ENCODE results near the gene KLHDC7B. TPM values are rescaled to one million over a fixed set of nuclear protein-coding genes. Genes with fewer than 3 reads are reported as not detected.

The KLHDC7B gene
- total RNA-seq, 2 experiments from 2014 or later, result 2.3 TPM

DNA sequence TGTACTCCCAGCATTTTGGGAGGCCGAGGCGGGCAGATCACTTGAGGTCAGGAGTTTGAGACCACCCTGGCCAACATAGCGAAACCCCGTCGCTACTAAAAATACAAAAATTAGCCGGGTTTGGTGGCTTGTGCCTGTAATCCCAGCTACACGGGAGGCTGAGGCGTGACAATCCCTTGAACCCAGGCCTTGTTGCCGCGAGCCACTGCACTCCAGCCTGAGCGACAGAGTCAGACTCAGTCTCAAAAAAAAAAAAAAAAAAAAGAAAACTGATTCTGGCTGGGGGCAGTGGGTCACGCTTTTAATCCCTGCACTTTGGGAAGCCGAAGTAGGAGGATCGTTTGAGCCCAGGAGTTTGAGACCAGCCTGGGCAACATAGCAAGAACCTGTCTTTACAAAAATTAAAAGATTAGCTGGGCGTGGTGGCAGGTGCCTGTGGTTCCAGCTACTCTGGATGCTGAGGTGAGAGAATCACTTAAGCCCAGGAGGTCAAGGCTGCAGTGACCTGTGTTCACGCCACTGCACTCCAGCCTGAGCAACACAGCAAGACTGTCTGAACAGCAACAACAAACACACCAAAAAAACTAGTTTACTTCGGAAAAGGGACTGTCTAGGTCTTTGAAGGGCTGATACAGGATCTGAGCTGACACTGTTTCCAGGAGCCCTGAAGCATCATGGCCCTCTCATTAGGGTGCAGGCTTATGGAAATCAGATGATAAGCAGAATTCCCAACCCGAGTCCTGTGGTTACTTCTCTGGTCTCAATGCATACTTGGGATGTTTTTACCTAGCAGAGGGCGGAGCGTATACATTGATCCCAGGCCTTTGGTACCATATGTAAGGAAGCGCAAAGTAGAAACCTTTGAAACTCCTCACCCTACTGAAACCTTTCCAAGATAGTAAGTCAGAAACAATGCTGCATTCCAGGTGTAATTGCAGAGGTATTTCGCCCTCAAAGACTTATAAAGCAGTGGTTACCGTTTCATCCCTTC, 38.7 kb downstream of the KLHDC7B start:
- H3K4me3 Mint-ChIP-seq, result peak overlapping the region; percentile 82
- intact Hi-C loops (cut with DNase I, micrococcal nuclease), result loop anchor here in 1 of 2 experiments (5.0 kb wide), 2 partner anchors 37 to 57 kb away; partner anchors contain the start of genes KLHDC7B and SCO2
- H3K9me3 ChIP-seq (ENCODE audit: control insufficient read depth in 1 of 2, insufficient read depth in 1 of 2, low read length in 2 of 2), result no peaks in the 10 kb centered on the region

DNA sequence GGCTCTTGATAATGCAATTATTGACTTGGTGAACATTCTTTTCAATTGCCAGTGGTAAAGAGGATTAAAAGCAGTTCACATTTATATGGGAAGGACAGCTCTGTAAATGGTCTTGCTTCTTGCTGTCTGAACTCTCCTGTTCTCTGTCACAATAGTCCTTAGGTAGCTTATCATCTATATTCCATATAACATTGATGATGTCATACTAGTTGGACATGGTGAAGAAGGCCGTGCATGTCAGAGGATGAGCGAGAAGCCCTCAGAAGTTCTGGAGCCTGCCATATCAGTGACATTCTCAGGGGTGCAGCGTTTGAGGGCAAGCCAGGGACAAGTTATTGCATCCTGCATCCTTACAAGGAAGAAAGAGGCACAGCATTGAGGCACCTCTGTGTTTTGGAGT, 39.5 kb downstream of the KLHDC7B start:
- intact Hi-C loops (cut with DNase I, micrococcal nuclease), result no loop called here
- ChIA-PET CTCF (no interaction called here), POLR2A (no interaction called here)
- Histone ChIP-seq H3K9me3 (ENCODE audit: control insufficient read depth in 1 of 2, insufficient read depth in 1 of 2, low read length in 2 of 2) (no peaks in the 10 kb centered on the region), H3K36me3 (ENCODE audit: insufficient read depth, low read length) (peaks cover 5% of the 10 kb centered on the region), H3K4me3 (ENCODE audit: low read length) (no peak overlapping the region), H3K27me3 (ENCODE audit: control insufficient read depth in 1 of 2, insufficient read depth in 2 of 2, low read length in 2 of 2) (no peaks in the 10 kb centered on the region), H3K27ac (ENCODE audit: low read depth in 1 of 2, low read length in 2 of 2) (no peak overlapping the region), H3K4me1 (ENCODE audit: insufficient read depth, low read length) (peaks cover 22% of the 10 kb centered on the region)
- H3K4me1 Mint-ChIP-seq (ENCODE audit: low read depth), result peaks cover 28% of the 10 kb centered on the region
- H3K27ac Mint-ChIP-seq, result no peak overlapping the region
- TF ChIP-seq, protein P1, sequence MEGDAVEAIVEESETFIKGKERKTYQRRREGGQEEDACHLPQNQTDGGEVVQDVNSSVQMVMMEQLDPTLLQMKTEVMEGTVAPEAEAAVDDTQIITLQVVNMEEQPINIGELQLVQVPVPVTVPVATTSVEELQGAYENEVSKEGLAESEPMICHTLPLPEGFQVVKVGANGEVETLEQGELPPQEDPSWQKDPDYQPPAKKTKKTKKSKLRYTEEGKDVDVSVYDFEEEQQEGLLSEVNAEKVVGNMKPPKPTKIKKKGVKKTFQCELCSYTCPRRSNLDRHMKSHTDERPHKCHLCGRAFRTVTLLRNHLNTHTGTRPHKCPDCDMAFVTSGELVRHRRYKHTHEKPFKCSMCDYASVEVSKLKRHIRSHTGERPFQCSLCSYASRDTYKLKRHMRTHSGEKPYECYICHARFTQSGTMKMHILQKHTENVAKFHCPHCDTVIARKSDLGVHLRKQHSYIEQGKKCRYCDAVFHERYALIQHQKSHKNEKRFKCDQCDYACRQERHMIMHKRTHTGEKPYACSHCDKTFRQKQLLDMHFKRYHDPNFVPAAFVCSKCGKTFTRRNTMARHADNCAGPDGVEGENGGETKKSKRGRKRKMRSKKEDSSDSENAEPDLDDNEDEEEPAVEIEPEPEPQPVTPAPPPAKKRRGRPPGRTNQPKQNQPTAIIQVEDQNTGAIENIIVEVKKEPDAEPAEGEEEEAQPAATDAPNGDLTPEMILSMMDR (IDR thresholded peaks at IDR 0.05), result no peak
- ATAC-seq (ENCODE audit: poor library complexity) (no peak), DNase-seq (no peak)
- H3K36me3 Mint-ChIP-seq (ENCODE audit: low read depth), result peaks cover 19% of the 10 kb centered on the region
- H3K4me3 Mint-ChIP-seq, result peak overlapping the region; percentile 56
- H3K27me3 Mint-ChIP-seq, result no peaks in the 10 kb centered on the region
- no peaks in the 10 kb centered on the region for H3K9me3 Mint-ChIP-seq

More for the DNA sequence above, 38.7 kb downstream of the KLHDC7B start:
- H3K36me3 ChIP-seq (ENCODE audit: insufficient read depth, low read length), result peaks cover 5% of the 10 kb centered on the region
- ChIA-PET POLR2A (interaction anchor here (0.9 to 2.1 kb wide), 3 partner anchors 37 to 59 kb away, joined by 3 to 16 read pairs (median 4); partner anchors contain the start of gene SCO2), CTCF (interaction anchor here (1.0 kb wide), 1 partner anchor 22 kb away, joined by 3 read pairs; the partner anchor contains the start of gene SYCE3)
- Mint-ChIP-seq H3K27ac (no peak overlapping the region), H3K27me3 (no peaks in the 10 kb centered on the region), H3K4me1 (ENCODE audit: low read depth) (peaks cover 35% of the 10 kb centered on the region), H3K9me3 (no peaks in the 10 kb centered on the region), H3K36me3 (ENCODE audit: low read depth) (peaks cover 27% of the 10 kb centered on the region)
- no peak for DNase-seq
- TF ChIP-seq, protein P1 (IDR thresholded peaks at IDR 0.05), result no peak
- H3K27ac ChIP-seq (ENCODE audit: low read depth in 1 of 2, low read length in 2 of 2), result no peak overlapping the region
- ATAC-seq (ENCODE audit: poor library complexity), result no peak
- no peaks in the 10 kb centered on the region for H3K27me3 ChIP-seq (ENCODE audit: control insufficient read depth in 1 of 2, insufficient read depth in 2 of 2, low read length in 2 of 2)
- H3K4me3 ChIP-seq (ENCODE audit: low read length), result no peak overlapping the region
- peaks cover 25% of the 10 kb centered on the region for H3K4me1 ChIP-seq (ENCODE audit: insufficient read depth, low read length)

DNA sequence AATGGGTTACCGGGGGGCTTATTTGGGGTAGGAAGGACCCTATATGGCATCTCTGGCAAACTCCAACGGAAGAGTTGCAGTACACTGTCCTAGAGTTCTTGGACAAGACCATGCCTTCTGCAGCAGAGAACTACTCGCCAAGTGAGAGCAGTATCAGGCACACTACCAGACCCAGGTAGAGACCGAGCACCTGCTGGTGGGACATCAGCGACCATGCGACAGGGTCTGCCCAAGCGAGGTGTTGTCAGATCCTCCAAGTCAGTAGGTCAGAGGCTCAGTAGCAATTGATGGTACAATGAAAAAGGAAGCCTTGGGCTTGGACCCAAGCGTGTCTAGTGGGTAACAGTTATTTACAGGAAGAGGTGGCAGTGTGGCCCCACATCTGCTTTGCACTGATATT, 40.1 kb downstream of the KLHDC7B start:
- no peak overlapping the region for H3K4me3 ChIP-seq (ENCODE audit: low read length)
- no peak for DNase-seq
- no peak overlapping the region for H3K27ac ChIP-seq (ENCODE audit: low read depth in 1 of 2, low read length in 2 of 2)
- TF ChIP-seq, protein P1 (IDR thresholded peaks at IDR 0.05), result no peak
- no peaks in the 10 kb centered on the region for H3K9me3 Mint-ChIP-seq
- intact Hi-C loops (cut with DNase I, micrococcal nuclease), result no loop called here
- ATAC-seq (ENCODE audit: poor library complexity), result no peak
- no peak overlapping the region for H3K4me3 Mint-ChIP-seq
- H3K36me3 Mint-ChIP-seq (ENCODE audit: low read depth), result peaks cover 13% of the 10 kb centered on the region
- H3K27me3 Mint-ChIP-seq, result no peaks in the 10 kb centered on the region
- no peaks in the 10 kb centered on the region for H3K9me3 ChIP-seq (ENCODE audit: control insufficient read depth in 1 of 2, insufficient read depth in 1 of 2, low read length in 2 of 2)
- H3K36me3 ChIP-seq (ENCODE audit: insufficient read depth, low read length), result peaks cover 3% of the 10 kb centered on the region
- no peak overlapping the region for H3K27ac Mint-ChIP-seq
- H3K4me1 Mint-ChIP-seq (ENCODE audit: low read depth), result peaks cover 25% of the 10 kb centered on the region
- no peaks in the 10 kb centered on the region for H3K27me3 ChIP-seq (ENCODE audit: control insufficient read depth in 1 of 2, insufficient read depth in 2 of 2, low read length in 2 of 2)
- ChIA-PET POLR2A (no interaction called here), CTCF (no interaction called here)
- H3K4me1 ChIP-seq (ENCODE audit: insufficient read depth, low read length), result peaks cover 22% of the 10 kb centered on the region
